Fibroblast of upper back skin (primary cell): ENCODE results near the gene LDLR.
"Not testable (repeated sequence)": the region's sequence is repeated elsewhere in the genome, so short reads cannot be mapped to it uniquely, and the experiment has no call there.

Experiments
- DNase-seq: peaks from one replicate; pipeline ENCODE4 v3.0.0-alpha.2; 2013

The LDLR gene

DNA sequence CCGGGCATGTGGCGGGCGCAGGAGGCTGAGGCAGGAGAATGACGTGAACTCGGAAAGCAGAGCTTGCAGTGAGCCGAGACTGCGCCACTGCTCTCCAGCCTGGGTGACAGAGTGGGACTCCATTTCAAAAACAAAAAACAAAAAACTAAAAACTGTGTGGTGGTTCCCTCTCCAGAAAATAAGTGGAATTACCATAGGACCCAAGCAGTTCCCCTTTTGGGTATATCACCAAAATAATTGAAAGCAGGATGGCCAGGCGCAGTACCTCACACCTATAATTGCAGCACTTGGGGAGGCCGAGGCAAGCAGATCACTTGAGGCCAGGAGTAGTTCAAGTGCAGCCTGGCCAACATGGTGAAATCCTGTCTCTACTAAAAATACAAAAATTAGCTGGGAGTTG is 15.7 kb upstream of the LDLR start:
- DNase-seq: no peak

GRCh38 chr19:11076792-11077191 is 12.5 kb upstream of the LDLR start:
- not testable (repeated sequence) for DNase-seq

DNA sequence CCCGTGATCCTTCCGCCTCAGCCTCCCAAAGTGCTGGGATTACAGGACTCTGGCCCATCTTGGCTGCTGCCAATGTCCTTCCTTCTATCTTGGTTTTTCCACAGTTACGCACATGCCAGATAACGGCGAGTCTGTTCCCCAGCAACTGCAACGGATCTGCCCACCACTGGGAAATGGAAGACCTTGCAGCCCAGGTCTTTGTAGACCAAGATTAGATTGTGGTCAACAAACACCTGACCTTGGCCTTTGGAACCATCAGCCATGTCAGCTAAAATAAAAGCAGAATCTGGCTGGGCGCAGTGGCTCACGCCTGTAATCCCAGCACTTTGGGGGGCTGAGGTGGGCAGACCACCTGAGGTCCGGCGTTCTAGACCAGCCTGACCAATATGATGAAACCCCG is 10.4 kb upstream of the LDLR start:
- no peak for DNase-seq

- no peak for DNase-seq
Observed at GRCh38 chr19:11079999-11080398, 9.3 kb upstream of the LDLR start.

GRCh38 chr19:11087870-11088505 is 1.3 kb upstream of the LDLR start:
- no peak for DNase-seq

GRCh38 chr19:11088506-11089253 is 583 bp upstream of the LDLR start:
- DNase-seq: no peak

DNA sequence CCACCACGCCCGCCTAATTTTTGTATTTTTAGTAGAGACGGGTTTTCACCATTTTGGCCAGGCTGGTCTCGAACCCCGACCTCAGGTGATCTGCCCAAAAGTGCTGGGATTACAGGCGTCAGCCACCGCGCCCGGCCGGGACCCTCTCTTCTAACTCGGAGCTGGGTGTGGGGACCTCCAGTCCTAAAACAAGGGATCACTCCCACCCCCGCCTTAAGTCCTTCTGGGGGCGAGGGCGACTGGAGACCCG is 676 bp downstream of the LDLR start:
- DNase-seq: not testable (repeated sequence)

- DNase-seq: peak; percentile 96
Observed at GRCh38 chr19:11090264-11090996, 1.2 kb downstream of the LDLR start.

DNA sequence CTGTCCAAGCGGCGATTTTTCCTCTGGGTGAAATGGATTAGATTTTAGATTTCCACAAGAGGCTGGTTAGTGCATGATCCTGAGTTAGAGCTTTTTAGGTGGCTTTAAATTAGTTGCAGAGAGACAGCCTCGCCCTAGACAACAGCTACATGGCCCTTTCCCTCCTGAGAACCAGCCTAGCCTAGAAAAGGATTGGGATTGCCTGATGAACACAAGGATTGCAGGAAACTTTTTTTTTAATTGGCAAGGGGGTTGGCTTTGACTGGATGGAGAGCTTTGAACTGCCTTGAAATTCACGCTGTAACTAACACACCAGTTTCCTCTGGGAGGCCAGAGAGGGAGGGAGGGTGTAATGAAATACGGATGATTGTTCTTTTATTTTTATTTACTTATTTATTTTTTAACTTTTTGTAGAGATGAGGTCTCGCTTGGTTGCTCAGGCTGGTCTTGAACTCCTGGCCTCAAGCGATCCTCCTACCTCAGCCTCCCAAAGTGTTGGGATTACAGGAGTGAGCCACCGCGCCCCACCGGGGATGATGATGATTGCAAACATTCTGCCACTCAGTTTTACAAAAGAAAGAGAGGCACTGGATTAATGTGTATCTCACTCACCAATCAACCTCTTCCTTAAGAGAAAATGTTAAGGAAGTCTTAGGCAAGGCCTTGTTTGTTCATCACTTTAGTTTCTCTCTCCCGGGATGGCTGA is 1.9 kb downstream of the LDLR start:
- DNase-seq: no peak

DNA sequence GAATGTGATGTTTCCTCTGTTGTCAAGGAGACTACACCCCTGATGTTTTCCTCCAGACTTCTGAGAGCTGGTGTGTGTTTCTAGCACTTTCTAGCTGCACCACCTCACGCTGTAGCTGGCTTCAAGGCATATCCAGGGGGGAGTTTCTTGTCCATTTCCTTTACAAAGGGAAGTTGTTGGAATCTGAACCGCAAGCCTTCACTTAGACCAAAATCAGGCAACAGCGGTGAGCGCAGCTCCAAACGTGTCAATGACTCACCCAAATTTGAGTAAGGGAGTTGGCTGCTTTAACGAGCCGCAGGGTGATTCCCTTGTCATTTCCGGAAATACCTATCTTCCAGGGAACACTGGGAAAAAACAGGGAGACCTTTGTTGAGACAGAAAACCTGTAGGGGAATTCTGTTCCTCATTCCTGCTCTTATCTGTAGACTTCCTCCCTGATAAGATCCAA is 2.5 kb downstream of the LDLR start:
- peak; percentile 93 for DNase-seq

- peak; percentile 49 for DNase-seq
Observed at GRCh38 chr19:11092181-11092538, 2.9 kb downstream of the LDLR start.

DNA sequence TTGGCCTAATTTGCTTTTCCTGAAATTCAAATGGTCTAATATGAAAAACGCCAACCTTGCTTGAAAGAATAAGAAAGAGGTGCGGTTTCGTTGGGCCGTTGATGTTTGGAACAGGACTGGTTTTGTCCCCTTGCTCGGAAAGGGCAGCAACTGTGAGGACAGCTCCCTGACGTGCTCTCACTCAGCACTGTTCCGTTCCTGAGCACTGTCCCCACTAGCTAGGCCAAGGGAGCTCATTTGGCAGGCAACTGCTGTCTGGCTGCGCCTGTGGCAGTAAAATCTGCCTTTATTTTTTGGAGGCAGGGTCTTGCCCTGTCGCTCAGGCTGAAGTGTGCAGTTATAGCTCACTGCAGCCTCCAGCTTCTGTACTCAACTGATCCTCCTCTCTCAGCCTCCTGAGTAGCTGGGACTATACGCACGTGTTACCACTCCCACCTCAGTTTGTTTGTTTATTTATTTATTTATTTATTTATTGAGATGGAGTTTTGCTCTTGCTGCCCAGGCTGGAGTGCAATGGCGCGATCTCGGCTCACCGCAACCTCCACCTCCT is 4.5 kb downstream of the LDLR start:
- no peak for DNase-seq

GRCh38 chr19:11094520-11094894 is 5.2 kb downstream of the LDLR start:
- DNase-seq: no peak

GRCh38 chr19:11096210-11096841 is 7.1 kb downstream of the LDLR start:
- peak; percentile 69 for DNase-seq

DNA sequence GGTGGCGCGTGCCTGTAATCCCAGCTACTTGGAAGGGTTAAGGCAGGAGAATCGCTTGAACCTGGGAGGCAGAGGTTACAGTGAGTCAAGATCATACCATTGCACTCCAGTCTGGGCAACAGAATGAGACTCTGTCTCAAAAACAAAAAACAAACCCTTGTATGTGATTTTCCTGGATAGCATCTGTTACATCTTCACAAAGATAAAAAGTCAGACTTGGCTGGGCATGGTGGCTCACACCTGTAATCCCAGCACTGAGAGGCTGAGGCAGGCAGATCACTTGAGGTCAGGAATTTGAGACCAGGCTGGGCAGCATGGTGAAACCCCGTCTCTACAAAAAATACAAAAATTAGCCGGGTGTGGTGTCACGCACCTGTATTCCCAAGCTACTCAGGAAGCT is 8.1 kb downstream of the LDLR start:
- DNase-seq: not testable (repeated sequence)

- no peak for DNase-seq
Observed at GRCh38 chr19:11098327-11098726, 9.1 kb downstream of the LDLR start.

- DNase-seq: no peak
Observed at GRCh38 chr19:11098861-11099260, 9.6 kb downstream of the LDLR start.

DNA sequence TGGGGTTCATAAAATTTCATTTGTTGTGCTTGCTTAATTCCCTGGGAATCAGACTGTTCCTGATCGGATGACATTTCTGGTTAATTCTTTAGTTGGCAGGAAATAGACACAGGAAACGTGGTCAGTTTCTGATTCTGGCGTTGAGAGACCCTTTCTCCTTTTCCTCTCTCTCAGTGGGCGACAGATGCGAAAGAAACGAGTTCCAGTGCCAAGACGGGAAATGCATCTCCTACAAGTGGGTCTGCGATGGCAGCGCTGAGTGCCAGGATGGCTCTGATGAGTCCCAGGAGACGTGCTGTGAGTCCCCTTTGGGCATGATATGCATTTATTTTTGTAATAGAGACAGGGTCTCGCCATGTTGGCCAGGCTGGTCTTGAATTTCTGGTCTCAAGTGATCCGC is 10.8 kb downstream of the LDLR start:
- DNase-seq: no peak

- DNase-seq: no peak
Observed at GRCh38 chr19:11101057-11101456, 11.8 kb downstream of the LDLR start.

DNA sequence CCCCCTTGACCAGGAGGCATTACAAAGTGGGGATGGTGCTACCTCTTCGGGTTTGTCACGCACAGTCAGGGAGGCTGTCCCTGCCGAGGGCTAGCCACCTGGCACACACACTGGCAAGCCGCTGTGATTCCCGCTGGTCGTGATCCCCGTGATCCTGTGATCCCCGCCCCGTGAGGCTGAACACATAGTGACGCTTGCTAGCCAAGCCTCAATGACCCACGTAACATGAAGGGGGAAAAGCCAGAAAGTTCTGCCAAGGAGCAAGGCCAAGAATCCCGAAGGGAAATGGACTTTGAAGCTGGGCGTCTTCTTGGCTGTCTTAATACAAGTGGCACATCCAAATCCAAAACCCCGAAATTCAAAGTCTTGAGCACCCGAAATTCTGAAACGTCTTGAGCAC is 13.7 kb downstream of the LDLR start:
- DNase-seq: no peak

DNA sequence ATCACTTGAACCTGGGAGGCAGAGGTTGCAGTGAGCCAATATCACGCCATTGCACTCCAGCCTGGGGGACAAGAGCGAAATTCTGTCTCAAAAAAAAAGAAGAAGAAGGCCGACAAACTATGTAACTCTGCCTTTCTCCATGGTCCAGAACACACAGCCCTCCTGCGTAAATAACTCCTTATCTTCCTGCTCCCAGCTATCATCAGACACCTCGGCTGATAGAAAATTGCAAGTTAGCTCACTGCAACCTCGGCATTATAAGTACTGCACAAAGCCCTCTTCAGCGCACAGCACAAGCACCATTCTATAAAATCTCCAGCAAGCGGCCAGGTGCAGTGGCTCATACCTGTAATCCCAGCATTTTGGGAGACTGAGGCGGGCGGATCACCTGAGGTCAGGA is 14.4 kb downstream of the LDLR start:
- not testable (repeated sequence) for DNase-seq

DNA sequence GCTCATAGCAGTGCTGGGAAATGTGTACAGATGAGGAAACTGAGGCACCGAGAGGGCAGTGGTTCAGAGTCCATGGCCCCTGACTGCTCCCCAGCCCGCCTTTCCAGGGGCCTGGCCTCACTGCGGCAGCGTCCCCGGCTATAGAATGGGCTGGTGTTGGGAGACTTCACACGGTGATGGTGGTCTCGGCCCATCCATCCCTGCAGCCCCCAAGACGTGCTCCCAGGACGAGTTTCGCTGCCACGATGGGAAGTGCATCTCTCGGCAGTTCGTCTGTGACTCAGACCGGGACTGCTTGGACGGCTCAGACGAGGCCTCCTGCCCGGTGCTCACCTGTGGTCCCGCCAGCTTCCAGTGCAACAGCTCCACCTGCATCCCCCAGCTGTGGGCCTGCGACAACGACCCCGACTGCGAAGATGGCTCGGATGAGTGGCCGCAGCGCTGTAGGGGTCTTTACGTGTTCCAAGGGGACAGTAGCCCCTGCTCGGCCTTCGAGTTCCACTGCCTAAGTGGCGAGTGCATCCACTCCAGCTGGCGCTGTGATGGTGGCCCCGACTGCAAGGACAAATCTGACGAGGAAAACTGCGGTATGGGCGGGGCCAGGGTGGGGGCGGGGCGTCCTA is 15.9 kb downstream of the LDLR start:
- no peak for DNase-seq

DNA sequence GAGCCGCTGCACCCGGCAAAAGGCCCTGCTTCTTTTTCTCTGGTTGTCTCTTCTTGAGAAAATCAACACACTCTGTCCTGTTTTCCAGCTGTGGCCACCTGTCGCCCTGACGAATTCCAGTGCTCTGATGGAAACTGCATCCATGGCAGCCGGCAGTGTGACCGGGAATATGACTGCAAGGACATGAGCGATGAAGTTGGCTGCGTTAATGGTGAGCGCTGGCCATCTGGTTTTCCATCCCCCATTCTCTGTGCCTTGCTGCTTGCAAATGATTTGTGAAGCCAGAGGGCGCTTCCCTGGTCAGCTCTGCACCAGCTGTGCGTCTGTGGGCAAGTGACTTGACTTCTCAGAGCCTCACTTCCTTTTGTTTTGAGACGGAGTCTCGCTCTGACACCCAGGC is 17.2 kb downstream of the LDLR start:
- DNase-seq: no peak
